OCI-LY1 (cell line): ENCODE data around the gene OLFM3.

ENCODE experiments used
- H2AFZ ChIP-seq: fragments of 200-600 bp; sonication (generic), shearing (Covaris generic); 2 replicates; pipeline ENCODE4 v1.6.0; 2014; ENCODE audit warnings: antibody characterized with exemption, mild to moderate bottlenecking, low read length
- H3F3A ChIP-seq: fragments of 200-600 bp; sonication (generic), shearing (Covaris generic); 2 replicates; pipeline ENCODE4 v1.6.0; 2014; ENCODE audit warnings: mild to moderate bottlenecking, antibody characterized with exemption, low read length, moderate library complexity; ENCODE audit not compliant: insufficient read depth
- H3K27ac ChIP-seq: fragments of 200-600 bp; sonication (generic); 2 replicates; pipeline ENCODE4 v1.5.1; 2014; ENCODE audit warnings: low read length, mixed run types, mild to moderate bottlenecking, low read depth; ENCODE audit not compliant: poor library complexity, severe bottlenecking
- H3K27me3 ChIP-seq: fragments of 200-600 bp; sonication (generic); 2 replicates; pipeline ENCODE4 v1.6.0; 2014; ENCODE audit warnings: antibody characterized with exemption, mild to moderate bottlenecking, low read length, moderate library complexity; ENCODE audit not compliant: insufficient read depth
- H3K36me3 ChIP-seq: fragments of 200-600 bp; sonication (generic); 2 replicates; pipeline ENCODE4 v1.6.1; 2014; ENCODE audit warnings: mild to moderate bottlenecking, antibody characterized with exemption, low read length, moderate library complexity, mixed read lengths; ENCODE audit not compliant: insufficient read depth
- H3K4me1 ChIP-seq: fragments of 200-600 bp; sonication (generic); 2 replicates; pipeline ENCODE4 v1.5.1; 2014; ENCODE audit warnings: mild to moderate bottlenecking, low read length, moderate library complexity; ENCODE audit not compliant: insufficient read depth, severe bottlenecking
- H3K4me2 ChIP-seq: fragments of 200-600 bp; sonication (generic), shearing (Covaris generic); 2 replicates; pipeline ENCODE4 v1.6.1; 2014; ENCODE audit warnings: low read length
- H3K4me3 ChIP-seq: fragments of 200-600 bp; sonication (generic); 2 replicates; pipeline ENCODE4 v1.5.1; 2014; ENCODE audit warnings: low read length, low read depth, mild to moderate bottlenecking, mixed read lengths; ENCODE audit not compliant: poor library complexity, severe bottlenecking
- H3K79me2 ChIP-seq: fragments of 200-600 bp; shearing (Covaris generic); 2 replicates; pipeline ENCODE4 v1.6.1; 2016; ENCODE audit warnings: mixed run types, low read length, mixed read lengths; ENCODE audit not compliant: insufficient read depth
- H3K9ac ChIP-seq: fragments of 200-600 bp; sonication (generic), shearing (Covaris generic); 2 replicates; pipeline ENCODE4 v1.6.1; 2014; ENCODE audit warnings: mild to moderate bottlenecking, low read length, mixed read lengths
- H3K9me2 ChIP-seq: fragments of 200-600 bp; sonication (generic), shearing (Covaris generic); 2 replicates; pipeline ENCODE4 v1.6.1; 2014; ENCODE audit warnings: low read depth, mild to moderate bottlenecking, low read length, mixed read lengths
- H3K9me3 ChIP-seq: fragments of 200-600 bp; shearing (Covaris generic); 2 replicates; pipeline ENCODE4 v1.6.1; 2014; ENCODE audit warnings: low read length, mixed read lengths
- H4K20me1 ChIP-seq: fragments of 200-600 bp; sonication (generic), shearing (Covaris generic); 2 replicates; pipeline ENCODE4 v1.6.0; 2016; ENCODE audit warnings: mild to moderate bottlenecking, low read length; ENCODE audit not compliant: insufficient read depth
- EZH2 ChIP-seq: fragments of 200-600 bp; sonication (generic), shearing (Covaris generic); IDR thresholded peaks from 2 replicates; pipeline ENCODE4 v1.8.0; 2017; ENCODE audit warnings: borderline replicate concordance, mixed run types, mild to moderate bottlenecking, antibody characterized with exemption, low read length, moderate library complexity, mixed read lengths
- TF ChIP-seq, protein P1 (sequence below): fragments of 200-600 bp; sonication (generic), shearing (Covaris generic); IDR thresholded peaks from 2 replicates; pipeline ENCODE4 v1.5.1; 2017; ENCODE audit warnings: mild to moderate bottlenecking, antibody characterized with exemption, low read length, moderate library complexity, mixed read lengths

Gene OLFM3

DNA sequence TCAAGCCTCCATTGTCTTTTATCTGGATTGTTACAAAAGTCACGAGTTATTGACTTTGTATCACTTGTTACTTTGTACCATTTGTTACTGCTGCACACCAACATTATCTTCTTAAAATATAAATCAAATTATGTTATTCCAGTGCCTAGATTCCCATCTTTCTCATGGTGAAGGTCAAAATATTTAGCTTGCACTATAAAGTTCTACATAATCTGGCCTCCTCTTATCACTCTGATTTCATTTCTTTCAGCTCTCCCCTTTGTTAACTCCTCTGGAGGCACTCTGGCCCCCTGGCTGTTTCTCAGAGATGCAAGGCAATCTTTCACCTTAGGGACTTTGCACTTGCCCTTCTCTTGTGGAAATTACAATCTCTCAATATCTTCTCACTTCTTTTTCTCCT is 143.8 kb downstream of the OLFM3 start:
- Histone ChIP-seq H3K9ac (no peak overlapping the region), H3K4me2 (no peak overlapping the region), H4K20me1 (no peaks in the 10 kb centered on the region), H3K4me1 (no peaks in the 10 kb centered on the region), H3K79me2 (no peaks in the 10 kb centered on the region), H3K4me3 (no peak overlapping the region), H3K9me2 (no peaks in the 10 kb centered on the region), H3F3A (no peaks in the 10 kb centered on the region), H3K27ac (no peak overlapping the region), H3K27me3 (no peaks in the 10 kb centered on the region), H3K9me3 (no peaks in the 10 kb centered on the region), H3K36me3 (no peaks in the 10 kb centered on the region), H2AFZ (no peak overlapping the region)
- TF ChIP-seq EZH2: no peak
- TF ChIP-seq, protein P1, sequence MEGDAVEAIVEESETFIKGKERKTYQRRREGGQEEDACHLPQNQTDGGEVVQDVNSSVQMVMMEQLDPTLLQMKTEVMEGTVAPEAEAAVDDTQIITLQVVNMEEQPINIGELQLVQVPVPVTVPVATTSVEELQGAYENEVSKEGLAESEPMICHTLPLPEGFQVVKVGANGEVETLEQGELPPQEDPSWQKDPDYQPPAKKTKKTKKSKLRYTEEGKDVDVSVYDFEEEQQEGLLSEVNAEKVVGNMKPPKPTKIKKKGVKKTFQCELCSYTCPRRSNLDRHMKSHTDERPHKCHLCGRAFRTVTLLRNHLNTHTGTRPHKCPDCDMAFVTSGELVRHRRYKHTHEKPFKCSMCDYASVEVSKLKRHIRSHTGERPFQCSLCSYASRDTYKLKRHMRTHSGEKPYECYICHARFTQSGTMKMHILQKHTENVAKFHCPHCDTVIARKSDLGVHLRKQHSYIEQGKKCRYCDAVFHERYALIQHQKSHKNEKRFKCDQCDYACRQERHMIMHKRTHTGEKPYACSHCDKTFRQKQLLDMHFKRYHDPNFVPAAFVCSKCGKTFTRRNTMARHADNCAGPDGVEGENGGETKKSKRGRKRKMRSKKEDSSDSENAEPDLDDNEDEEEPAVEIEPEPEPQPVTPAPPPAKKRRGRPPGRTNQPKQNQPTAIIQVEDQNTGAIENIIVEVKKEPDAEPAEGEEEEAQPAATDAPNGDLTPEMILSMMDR: no peak

DNA sequence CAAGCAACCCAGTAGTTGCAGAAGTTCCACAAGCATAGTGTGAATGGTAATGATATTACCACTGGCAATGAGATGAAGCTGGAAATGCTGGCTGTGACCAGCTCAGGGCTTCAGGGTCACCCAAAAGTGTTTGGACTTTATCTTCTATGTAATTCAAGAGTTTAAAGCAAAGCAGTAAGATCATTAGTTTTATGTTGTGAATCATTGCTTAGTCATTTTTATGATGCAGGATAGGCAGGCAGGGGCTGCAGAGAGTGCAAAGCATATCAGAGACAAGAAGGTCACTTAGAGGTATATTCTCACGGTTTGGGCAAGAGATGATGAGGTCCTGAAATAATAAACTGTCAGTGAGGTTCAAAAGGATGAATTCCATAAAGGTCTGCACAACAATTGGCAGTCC is 147.4 kb downstream of the OLFM3 start:
- H3K4me1 ChIP-seq: no peaks in the 10 kb centered on the region
- H3F3A ChIP-seq: no peaks in the 10 kb centered on the region
- no peaks in the 10 kb centered on the region for H4K20me1 ChIP-seq
- TF ChIP-seq, protein P1: no peak
- TF ChIP-seq EZH2: no peak
- H3K36me3 ChIP-seq: no peaks in the 10 kb centered on the region
- no peaks in the 10 kb centered on the region for H3K79me2 ChIP-seq
- no peak overlapping the region for H2AFZ ChIP-seq
- no peaks in the 10 kb centered on the region for H3K9me3 ChIP-seq
- no peaks in the 10 kb centered on the region for H3K27me3 ChIP-seq
- no peaks in the 10 kb centered on the region for H3K9me2 ChIP-seq
- H3K9ac ChIP-seq: no peak overlapping the region
- H3K4me3 ChIP-seq: no peak overlapping the region
- H3K27ac ChIP-seq: no peak overlapping the region
- H3K4me2 ChIP-seq: no peak overlapping the region

DNA sequence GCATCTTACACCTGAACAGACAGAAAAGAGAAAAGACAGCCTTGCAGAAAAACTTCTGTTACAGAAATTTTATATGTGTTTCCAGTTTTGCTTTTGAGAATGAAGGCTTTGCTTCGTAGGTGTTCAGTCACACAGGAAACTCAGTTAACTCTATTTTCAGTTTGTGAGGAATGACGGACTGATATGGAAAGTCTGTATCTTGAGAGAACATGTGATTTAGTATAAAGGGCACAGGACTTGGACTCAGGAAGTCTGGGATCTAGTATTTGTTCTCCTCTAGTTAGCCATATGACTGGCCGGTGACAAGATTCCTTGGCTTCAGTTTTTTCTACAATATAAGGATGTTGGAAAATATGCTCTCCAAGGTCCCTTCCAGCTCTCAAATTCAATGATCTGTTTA is 149.1 kb downstream of the OLFM3 start:
- no peak overlapping the region for H2AFZ ChIP-seq
- no peaks in the 10 kb centered on the region for H3K79me2 ChIP-seq
- no peak overlapping the region for H3K4me3 ChIP-seq
- H3F3A ChIP-seq: no peaks in the 10 kb centered on the region
- TF ChIP-seq, protein P1: no peak
- no peak for TF ChIP-seq EZH2
- H3K4me2 ChIP-seq: no peak overlapping the region
- no peaks in the 10 kb centered on the region for H3K9me2 ChIP-seq
- no peak overlapping the region for H3K9ac ChIP-seq
- no peaks in the 10 kb centered on the region for H4K20me1 ChIP-seq
- H3K27me3 ChIP-seq: no peaks in the 10 kb centered on the region
- no peaks in the 10 kb centered on the region for H3K36me3 ChIP-seq
- H3K9me3 ChIP-seq: no peaks in the 10 kb centered on the region
- H3K27ac ChIP-seq: no peak overlapping the region
- no peaks in the 10 kb centered on the region for H3K4me1 ChIP-seq
